ENCODE measurements around the gene CUL3.

Gene CUL3

GRCh38 chr2:224563537-224563936, 21.6 kb downstream of the CUL3 start:
- peaks cover 5% of the 10 kb centered on the region; the same call in 1 of the 2 replicates for H3K36me3 ChIP-seq (ENCODE audit: insufficient read depth)
- H3K4me1 ChIP-seq (ENCODE audit: low read depth, poor library complexity, severe bottlenecking), result peaks cover 6% of the 10 kb centered on the region
- no peak overlapping the region for H3K9ac ChIP-seq
- no peak overlapping the region for H3K4me2 ChIP-seq
- no peaks in the 10 kb centered on the region for H3K27me3 ChIP-seq (ENCODE audit: insufficient read depth, low read depth)
- H3K27ac ChIP-seq, result no peak overlapping the region
- TF ChIP-seq, protein P1, sequence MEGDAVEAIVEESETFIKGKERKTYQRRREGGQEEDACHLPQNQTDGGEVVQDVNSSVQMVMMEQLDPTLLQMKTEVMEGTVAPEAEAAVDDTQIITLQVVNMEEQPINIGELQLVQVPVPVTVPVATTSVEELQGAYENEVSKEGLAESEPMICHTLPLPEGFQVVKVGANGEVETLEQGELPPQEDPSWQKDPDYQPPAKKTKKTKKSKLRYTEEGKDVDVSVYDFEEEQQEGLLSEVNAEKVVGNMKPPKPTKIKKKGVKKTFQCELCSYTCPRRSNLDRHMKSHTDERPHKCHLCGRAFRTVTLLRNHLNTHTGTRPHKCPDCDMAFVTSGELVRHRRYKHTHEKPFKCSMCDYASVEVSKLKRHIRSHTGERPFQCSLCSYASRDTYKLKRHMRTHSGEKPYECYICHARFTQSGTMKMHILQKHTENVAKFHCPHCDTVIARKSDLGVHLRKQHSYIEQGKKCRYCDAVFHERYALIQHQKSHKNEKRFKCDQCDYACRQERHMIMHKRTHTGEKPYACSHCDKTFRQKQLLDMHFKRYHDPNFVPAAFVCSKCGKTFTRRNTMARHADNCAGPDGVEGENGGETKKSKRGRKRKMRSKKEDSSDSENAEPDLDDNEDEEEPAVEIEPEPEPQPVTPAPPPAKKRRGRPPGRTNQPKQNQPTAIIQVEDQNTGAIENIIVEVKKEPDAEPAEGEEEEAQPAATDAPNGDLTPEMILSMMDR (conservative IDR thresholded peaks at IDR 0.05; ENCODE audit: low read depth, low read length), result no peak
- no peak overlapping the region for H2AFZ ChIP-seq (ENCODE audit: low read depth)
- H3K4me3 ChIP-seq (IDR thresholded peaks at IDR 0.05; ENCODE audit: insufficient read depth, low read depth, low read length), result no peak overlapping the region
- H4K20me1 ChIP-seq (ENCODE audit: insufficient read depth), result peaks cover 38% of the 10 kb centered on the region
- H3K79me2 ChIP-seq (ENCODE audit: insufficient read depth, low read depth), result peaks cover 98% of the 10 kb centered on the region

DNA sequence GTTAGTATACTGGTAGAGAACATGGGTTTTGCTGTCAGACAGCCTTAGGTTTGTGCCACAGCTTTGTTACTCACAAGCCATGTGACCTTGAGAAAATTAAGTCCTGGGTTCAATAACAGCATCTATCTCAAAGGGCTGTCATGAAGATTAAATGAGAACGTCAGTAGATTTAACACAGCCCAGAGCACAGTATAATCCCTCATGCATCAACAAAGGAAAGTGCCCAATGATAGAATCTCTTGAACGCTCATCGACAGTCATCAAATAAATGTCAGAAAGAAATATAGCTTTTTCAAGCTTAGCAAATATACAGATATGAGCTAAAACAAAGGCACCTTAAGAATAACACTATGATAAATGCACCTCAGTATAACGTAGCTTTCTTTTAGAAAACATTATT, 22.3 kb downstream of the CUL3 start:
- peaks cover 6% of the 10 kb centered on the region for H3K4me1 ChIP-seq (ENCODE audit: low read depth, poor library complexity, severe bottlenecking)
- H3K27me3 ChIP-seq (ENCODE audit: insufficient read depth, low read depth), result no peaks in the 10 kb centered on the region
- peaks cover 5% of the 10 kb centered on the region; the same call in 1 of the 2 replicates for H3K36me3 ChIP-seq (ENCODE audit: insufficient read depth)
- no peak overlapping the region for H3K4me2 ChIP-seq
- TF ChIP-seq, protein P1 (conservative IDR thresholded peaks at IDR 0.05; ENCODE audit: low read depth, low read length), result no peak
- no peak overlapping the region for H3K9ac ChIP-seq
- H3K27ac ChIP-seq, result no peak overlapping the region
- H4K20me1 ChIP-seq (ENCODE audit: insufficient read depth), result peaks cover 31% of the 10 kb centered on the region
- no peak overlapping the region for H2AFZ ChIP-seq (ENCODE audit: low read depth)
- peaks cover 96% of the 10 kb centered on the region for H3K79me2 ChIP-seq (ENCODE audit: insufficient read depth, low read depth)
- H3K4me3 ChIP-seq (IDR thresholded peaks at IDR 0.05; ENCODE audit: insufficient read depth, low read depth, low read length), result no peak overlapping the region

GRCh38 chr2:224561234-224562005, 23.7 kb downstream of the CUL3 start:
- Histone ChIP-seq H3K27ac (no peak overlapping the region), H3K27me3 (ENCODE audit: insufficient read depth, low read depth) (no peaks in the 10 kb centered on the region), H3K36me3 (ENCODE audit: insufficient read depth) (no peaks in the 10 kb centered on the region), H3K4me1 (ENCODE audit: low read depth, poor library complexity, severe bottlenecking) (peaks cover 6% of the 10 kb centered on the region), H2AFZ (ENCODE audit: low read depth) (no peak overlapping the region), H4K20me1 (ENCODE audit: insufficient read depth) (peaks cover 35% of the 10 kb centered on the region), H3K4me2 (no peak overlapping the region), H3K9ac (no peak overlapping the region), H3K4me3 (IDR thresholded peaks at IDR 0.05; ENCODE audit: insufficient read depth, low read depth, low read length) (no peak overlapping the region), H3K79me2 (ENCODE audit: insufficient read depth, low read depth) (peaks cover 89% of the 10 kb centered on the region)
- TF ChIP-seq, protein P1 (conservative IDR thresholded peaks at IDR 0.05; ENCODE audit: low read depth, low read length), result no peak

DNA sequence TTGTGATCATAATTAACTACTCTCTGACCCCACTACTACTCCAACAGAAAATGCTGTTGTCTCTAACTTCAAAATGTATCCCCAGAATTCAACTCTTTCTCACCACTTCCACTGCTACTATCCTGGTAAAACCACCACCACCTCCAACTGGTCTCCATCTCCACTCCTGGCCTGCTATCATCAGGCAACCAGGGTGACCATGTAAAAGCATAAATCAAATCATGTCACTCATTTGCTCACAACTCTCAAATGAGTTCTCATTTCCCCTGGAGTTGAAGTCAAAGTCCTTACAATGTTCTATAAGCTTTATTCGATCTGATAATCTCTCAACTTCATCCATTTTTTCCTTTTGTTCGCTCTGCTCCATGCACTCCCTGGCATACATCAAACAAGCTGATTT, 24.6 kb downstream of the CUL3 start:
- peaks cover 6% of the 10 kb centered on the region for H3K4me1 ChIP-seq (ENCODE audit: low read depth, poor library complexity, severe bottlenecking)
- no peak overlapping the region for H3K4me2 ChIP-seq
- H3K9ac ChIP-seq, result no peak overlapping the region
- H3K27me3 ChIP-seq (ENCODE audit: insufficient read depth, low read depth), result no peaks in the 10 kb centered on the region
- H3K79me2 ChIP-seq (ENCODE audit: insufficient read depth, low read depth), result peaks cover 89% of the 10 kb centered on the region
- TF ChIP-seq, protein P1 (conservative IDR thresholded peaks at IDR 0.05; ENCODE audit: low read depth, low read length), result no peak
- no peak overlapping the region for H2AFZ ChIP-seq (ENCODE audit: low read depth)
- H3K36me3 ChIP-seq (ENCODE audit: insufficient read depth), result no peaks in the 10 kb centered on the region
- no peak overlapping the region for H3K27ac ChIP-seq
- peaks cover 38% of the 10 kb centered on the region for H4K20me1 ChIP-seq (ENCODE audit: insufficient read depth)
- H3K4me3 ChIP-seq (IDR thresholded peaks at IDR 0.05; ENCODE audit: insufficient read depth, low read depth, low read length), result no peak overlapping the region
